Measurements from ENCODE around the gene CDC45.

- no peak for TF ChIP-seq CTCF (conservative IDR thresholded peaks at IDR 0.05)
- no peak for TF ChIP-seq EZH2 (IDR thresholded peaks at IDR 0.05; ENCODE audit: low read depth)
These were observed 14.7 kb upstream of the CDC45 start for GRCh38 chr22:19464975-19465374.
